Measurements from ENCODE around the gene EPS15. TPM values are rescaled to one million over a fixed set of nuclear protein-coding genes. Genes with fewer than 3 reads are reported as not detected.

Gene EPS15
- total RNA-seq, 1 donor from 2014 or later = 42.0 TPM

DNA sequence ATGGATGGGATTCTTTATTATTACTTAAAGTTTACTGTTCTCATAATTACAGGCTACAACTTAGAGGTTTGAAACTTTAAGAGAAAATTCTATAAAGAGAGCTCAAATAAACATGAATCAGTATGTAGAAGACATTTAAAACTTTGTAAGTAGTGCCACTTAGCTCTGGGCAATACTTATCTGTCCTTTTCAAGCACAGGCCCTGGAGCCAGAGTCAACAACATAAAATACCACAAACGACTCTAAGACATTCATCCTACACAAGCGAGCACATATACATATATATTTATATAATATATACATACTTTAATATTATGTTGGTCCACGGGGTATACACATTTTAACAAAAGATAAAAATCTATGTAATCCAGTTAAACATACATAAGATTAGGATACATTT is 164.7 kb downstream of the EPS15 start:
- no peak overlapping the region for H3K9ac ChIP-seq
- TF ChIP-seq EZH2 (IDR thresholded peaks at IDR 0.05) = no peak
- TF ChIP-seq, protein P1, sequence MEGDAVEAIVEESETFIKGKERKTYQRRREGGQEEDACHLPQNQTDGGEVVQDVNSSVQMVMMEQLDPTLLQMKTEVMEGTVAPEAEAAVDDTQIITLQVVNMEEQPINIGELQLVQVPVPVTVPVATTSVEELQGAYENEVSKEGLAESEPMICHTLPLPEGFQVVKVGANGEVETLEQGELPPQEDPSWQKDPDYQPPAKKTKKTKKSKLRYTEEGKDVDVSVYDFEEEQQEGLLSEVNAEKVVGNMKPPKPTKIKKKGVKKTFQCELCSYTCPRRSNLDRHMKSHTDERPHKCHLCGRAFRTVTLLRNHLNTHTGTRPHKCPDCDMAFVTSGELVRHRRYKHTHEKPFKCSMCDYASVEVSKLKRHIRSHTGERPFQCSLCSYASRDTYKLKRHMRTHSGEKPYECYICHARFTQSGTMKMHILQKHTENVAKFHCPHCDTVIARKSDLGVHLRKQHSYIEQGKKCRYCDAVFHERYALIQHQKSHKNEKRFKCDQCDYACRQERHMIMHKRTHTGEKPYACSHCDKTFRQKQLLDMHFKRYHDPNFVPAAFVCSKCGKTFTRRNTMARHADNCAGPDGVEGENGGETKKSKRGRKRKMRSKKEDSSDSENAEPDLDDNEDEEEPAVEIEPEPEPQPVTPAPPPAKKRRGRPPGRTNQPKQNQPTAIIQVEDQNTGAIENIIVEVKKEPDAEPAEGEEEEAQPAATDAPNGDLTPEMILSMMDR (IDR thresholded peaks at IDR 0.05) = no peak
- no peak for TF ChIP-seq EZH2phosphoT487 (IDR thresholded peaks at IDR 0.05)

DNA sequence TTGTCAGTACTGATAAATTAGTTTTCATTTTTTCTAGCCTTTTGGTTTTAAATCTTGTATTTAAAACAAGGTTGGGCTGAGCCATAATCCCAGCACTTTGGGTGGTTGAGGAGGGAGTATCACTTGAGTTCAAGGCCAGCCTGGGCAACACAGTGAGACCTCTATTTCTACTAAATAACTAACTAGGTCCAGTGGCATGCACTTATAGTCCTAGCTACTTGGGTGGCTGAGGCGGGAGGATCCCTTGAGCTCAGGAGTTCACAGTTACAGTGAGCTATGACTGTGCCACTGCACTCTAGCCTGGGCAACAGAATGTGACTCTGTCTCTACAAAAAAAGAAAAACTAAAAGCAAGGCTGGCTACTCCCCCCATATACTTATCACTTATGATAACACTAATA is 167.2 kb downstream of the EPS15 start:
- Histone ChIP-seq H3K4me1 (no peaks in the 10 kb centered on the region), H3K9ac (no peak overlapping the region), H4K20me1 (ENCODE audit: low read depth) (no peaks in the 10 kb centered on the region), H3K4me2 (no peak overlapping the region), H3K36me3 (no peaks in the 10 kb centered on the region), H3K27ac (no peak overlapping the region), H3K27me3 (no peaks in the 10 kb centered on the region), H3K9me3 (ENCODE audit: low read depth) (no peaks in the 10 kb centered on the region), H3K4me3 (no peak overlapping the region), H3K79me2 (ENCODE audit: low read depth) (no peaks in the 10 kb centered on the region), H2AFZ (replicated peaks) (no peak overlapping the region), H3F3A (ENCODE audit: low read depth) (no peaks in the 10 kb centered on the region)
- TF ChIP-seq EZH2 (IDR thresholded peaks at IDR 0.05) (no peak), EZH2phosphoT487 (IDR thresholded peaks at IDR 0.05) (no peak)
- TF ChIP-seq, protein P1 (IDR thresholded peaks at IDR 0.05) = no peak
- Mint-ChIP-seq H3K36me3 (no peaks in the 10 kb centered on the region), H3K27me3 (ENCODE audit: insufficient read depth, low read depth) (peaks cover 2% of the 10 kb centered on the region), H3K27ac (no peak overlapping the region), H3K4me3 (no peak overlapping the region), H3K9me3 (no peaks in the 10 kb centered on the region), H3K4me1 (no peaks in the 10 kb centered on the region)
- no peak for DNase-seq (ENCODE audit: low spot score)

More for the DNA sequence above, 164.7 kb downstream of the EPS15 start:
- H3K27ac Mint-ChIP-seq = no peak overlapping the region
- H3K36me3 Mint-ChIP-seq = no peaks in the 10 kb centered on the region
- Histone ChIP-seq H2AFZ (replicated peaks) (no peak overlapping the region), H3K27me3 (no peaks in the 10 kb centered on the region), H4K20me1 (ENCODE audit: low read depth) (no peaks in the 10 kb centered on the region), H3K4me2 (no peak overlapping the region), H3K4me1 (no peaks in the 10 kb centered on the region), H3K9me3 (ENCODE audit: low read depth) (no peaks in the 10 kb centered on the region), H3K79me2 (ENCODE audit: low read depth) (no peaks in the 10 kb centered on the region), H3K27ac (no peak overlapping the region), H3K4me3 (no peak overlapping the region), H3F3A (ENCODE audit: low read depth) (no peaks in the 10 kb centered on the region), H3K36me3 (no peaks in the 10 kb centered on the region)
- H3K4me3 Mint-ChIP-seq = no peak overlapping the region
- no peaks in the 10 kb centered on the region for H3K9me3 Mint-ChIP-seq
- peaks cover 2% of the 10 kb centered on the region for H3K27me3 Mint-ChIP-seq (ENCODE audit: insufficient read depth, low read depth)
- DNase-seq (ENCODE audit: low spot score) = no peak
- H3K4me1 Mint-ChIP-seq = no peaks in the 10 kb centered on the region

DNA sequence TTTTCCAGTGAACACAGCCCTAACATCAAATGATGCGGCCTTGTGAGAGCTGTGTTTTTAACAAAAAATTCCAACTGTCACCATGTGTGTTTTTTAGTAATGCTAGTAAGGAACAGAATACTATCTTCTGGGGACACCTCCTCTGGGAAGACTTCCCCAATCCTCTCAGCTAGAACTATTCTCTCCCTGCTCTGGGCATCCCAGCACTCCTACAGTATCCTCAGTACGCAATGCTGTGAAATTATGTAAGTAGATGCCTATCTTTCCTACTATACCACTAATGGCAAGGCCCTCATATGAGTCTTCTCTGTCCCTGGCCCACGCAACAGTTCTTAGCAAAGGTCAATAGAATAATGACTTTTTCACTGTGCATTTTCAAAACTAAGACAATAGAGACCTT is 169.2 kb downstream of the EPS15 start:
- Mint-ChIP-seq H3K4me3 (no peak overlapping the region), H3K27me3 (ENCODE audit: insufficient read depth, low read depth) (peaks cover 5% of the 10 kb centered on the region), H3K4me1 (no peaks in the 10 kb centered on the region), H3K9me3 (no peaks in the 10 kb centered on the region), H3K27ac (no peak overlapping the region), H3K36me3 (no peaks in the 10 kb centered on the region)
- Histone ChIP-seq H3K4me1 (peaks cover 3% of the 10 kb centered on the region), H3K9ac (no peak overlapping the region), H3K4me2 (no peak overlapping the region), H3K27ac (no peak overlapping the region), H3F3A (ENCODE audit: low read depth) (no peaks in the 10 kb centered on the region), H3K36me3 (no peaks in the 10 kb centered on the region), H3K27me3 (peaks cover 14% of the 10 kb centered on the region), H3K79me2 (ENCODE audit: low read depth) (no peaks in the 10 kb centered on the region), H4K20me1 (ENCODE audit: low read depth) (no peaks in the 10 kb centered on the region), H3K9me3 (ENCODE audit: low read depth) (no peaks in the 10 kb centered on the region), H3K4me3 (no peak overlapping the region), H2AFZ (replicated peaks) (no peak overlapping the region)
- no peak for DNase-seq (ENCODE audit: low spot score)
- TF ChIP-seq EZH2phosphoT487 (IDR thresholded peaks at IDR 0.05) = no peak
- TF ChIP-seq, protein P1 (IDR thresholded peaks at IDR 0.05) = no peak
- TF ChIP-seq EZH2 (IDR thresholded peaks at IDR 0.05) = no peak

All from neural progenitor cell (in vitro differentiated cells).